ENCODE data around the gene STK17A. TPM values are rescaled to one million over a fixed set of nuclear protein-coding genes. Genes with fewer than 3 reads are reported as not detected.

STK17A gene
- total RNA-seq, 3 donors from 2014 or later (not counting 1 experiment from before 2014, with no cell fraction given), result 92.9 to 135 (median 111) TPM

- H3K9me3 Mint-ChIP-seq, result no peaks in the 10 kb centered on the region
- no peaks in the 10 kb centered on the region for H3K36me3 Mint-ChIP-seq
- H3K9me3 ChIP-seq (ENCODE audit: control insufficient read depth, insufficient read depth, low read length), result peaks cover 3% of the 10 kb centered on the region
- intact Hi-C loops (cut with micrococcal nuclease), result no loop called here
- H3K27ac Mint-ChIP-seq, result peak overlapping the region; percentile 70 to 74
- peaks cover 66 to 68% of the 10 kb centered on the region in 2 donors for H3K4me1 Mint-ChIP-seq
- H3K4me3 Mint-ChIP-seq, result no peak overlapping the region
- WGBS (ENCODE audit: insufficient coverage), result 67% methylated on average over 2 of the region's 4 CpGs
- no peaks in the 10 kb centered on the region for H3K27me3 ChIP-seq (ENCODE audit: control insufficient read depth, insufficient read depth, low read length)
- no peak for TF ChIP-seq CTCF (IDR thresholded peaks at IDR 0.05)
- peaks cover 12% of the 10 kb centered on the region for H3K4me1 ChIP-seq (ENCODE audit: control insufficient read depth, insufficient read depth, low read length)
- DNase-seq (no peak), ATAC-seq (no peak)
- no peak overlapping the region for H3K4me3 ChIP-seq (ENCODE audit: low read length)
- H3K36me3 ChIP-seq (ENCODE audit: control insufficient read depth, insufficient read depth, low read length), result no peaks in the 10 kb centered on the region
- H3K27ac ChIP-seq (ENCODE audit: low read length), result no peak overlapping the region
- no peaks in the 10 kb centered on the region for H3K27me3 Mint-ChIP-seq (ENCODE audit: low read depth in 2 of 2)
These were observed 91.9 kb downstream of the STK17A start for GRCh38 chr7:43674559-43675436.

Other genes with a start within 250 kb of the STK17A start
- 10 to 100 TPM; 55.0 to 85.3 (median 69.5) TPM for gene COA1, start 146.4 kb downstream of the STK17A start, total RNA-seq
- gene BLVRA, start 175.6 kb downstream of the STK17A start, total RNA-seq, result 10 to 100 TPM; 19.8 to 25.6 (median 20.9) TPM